Renal cortical epithelial cell (primary cell): Measurements from ENCODE around the gene ANKRD23. TPM values are rescaled to one million over a fixed set of nuclear protein-coding genes. Genes with fewer than 3 reads are reported as not detected.
"Not testable (repeated sequence)": the region's sequence is repeated elsewhere in the genome, so short reads cannot be mapped to it uniquely, and the experiment has no call there.

Experiments
- DNase-seq: peaks from one replicate; pipeline ENCODE4 v3.0.0-alpha.2; 2011; ENCODE audit warnings: low read depth
- total RNA-seq: library from RNA; depleted of rRNA; stranded (reverse); fragments of >200 nt; gene quantifications from 2 replicates; pipeline ENCODE4 v1.2.3, GENCODE V29; 2014

ANKRD23 gene
- total RNA-seq, 1 donor from 2014 or later: 2.2 TPM

GRCh38 chr2:96798733-96799622 is 44.8 kb downstream of the ANKRD23 start:
- DNase-seq: no peak

- no peak for DNase-seq
Observed at GRCh38 chr2:96797066-96797625, 46.7 kb downstream of the ANKRD23 start.

- DNase-seq: not testable (repeated sequence)
Observed at GRCh38 chr2:96796497-96796896, 47.3 kb downstream of the ANKRD23 start.

GRCh38 chr2:96795076-96795475 is 48.7 kb downstream of the ANKRD23 start:
- no peak for DNase-seq

GRCh38 chr2:96792772-96793749 is 50.8 kb downstream of the ANKRD23 start:
- DNase-seq: no peak

- no peak for DNase-seq
Observed at GRCh38 chr2:96789245-96789617, 54.6 kb downstream of the ANKRD23 start.

GRCh38 chr2:96788442-96789244 is 55.2 kb downstream of the ANKRD23 start:
- DNase-seq: no peak

Other genes starting within 250 kb of the ANKRD23 start
- gene KANSL3, start 205.7 kb downstream of the ANKRD23 start, total RNA-seq: 21.4 and 55.2 TPM in 2 replicates
- gene FER1L5, start 201.3 kb downstream of the ANKRD23 start, total RNA-seq: under 0.01 and 1.5 TPM in 2 replicates
- 22.1 and 41.2 TPM in 2 replicates for gene LMAN2L, start 104.0 kb downstream of the ANKRD23 start, total RNA-seq
- gene CNNM4, start 83.1 kb downstream of the ANKRD23 start, total RNA-seq: 2.6 and 5.4 TPM in 2 replicates
- 5.2 and 21.8 TPM in 2 replicates for gene CNNM3, start 27.8 kb downstream of the ANKRD23 start, total RNA-seq
- 4.7 and 6.3 TPM in 2 replicates for gene ANKRD39, start 14.0 kb upstream of the ANKRD23 start, total RNA-seq
- gene SEMA4C, start 26.1 kb upstream of the ANKRD23 start, total RNA-seq: 17.5 and 25.3 TPM in 2 replicates
- gene FAM178B, start 142.6 kb upstream of the ANKRD23 start, total RNA-seq: not detected in 2 replicates